ENCODE measurements around the gene RBM47. TPM values are rescaled to one million over a fixed set of nuclear protein-coding genes. Genes with fewer than 3 reads are reported as not detected.

Gene RBM47
- total and polyA plus RNA-seq, 10 of the 15 experiments (the other 5 are each of a cell fraction or from before 2014, with no cell fraction given) = 7.9 to 45.0 (median 28.7) TPM

DNA sequence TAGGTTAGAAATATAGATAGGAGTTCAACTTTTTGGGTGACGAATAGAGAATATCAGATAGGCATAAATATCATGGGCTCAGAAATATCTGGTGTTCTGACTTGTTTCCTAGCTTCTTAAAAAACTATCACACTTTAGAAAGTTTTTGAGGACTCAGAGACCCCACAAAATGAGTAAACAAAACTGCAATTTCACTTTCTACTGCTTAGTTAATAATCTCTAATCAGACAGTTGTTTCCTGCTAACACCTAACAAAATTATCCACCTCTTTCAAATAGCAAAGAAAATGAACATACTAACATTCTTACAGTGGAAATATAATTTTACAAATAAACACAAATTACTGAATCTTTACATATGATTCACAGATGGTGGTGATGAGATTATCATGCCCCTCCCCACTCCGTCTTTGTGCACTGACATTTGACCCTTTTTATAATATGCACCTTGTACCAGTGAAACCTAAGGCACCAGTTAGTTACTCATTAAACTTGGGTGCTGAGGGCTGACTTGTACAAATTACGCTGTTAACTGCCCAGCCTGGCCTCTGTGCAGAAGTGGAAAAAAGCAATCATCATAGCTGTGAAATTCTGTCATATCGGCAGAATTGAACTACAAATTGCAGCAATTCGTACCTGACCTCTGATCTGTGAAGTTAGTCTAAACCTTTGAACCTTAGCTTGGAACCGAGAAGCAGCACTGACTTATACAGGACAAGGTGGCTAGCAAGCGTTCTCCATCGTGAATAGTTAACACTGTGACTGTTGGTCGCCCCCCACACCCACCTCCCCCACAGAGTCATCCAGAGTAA is 155.9 kb downstream of the RBM47 start (continued):
- TF ChIP-seq, protein P1, sequence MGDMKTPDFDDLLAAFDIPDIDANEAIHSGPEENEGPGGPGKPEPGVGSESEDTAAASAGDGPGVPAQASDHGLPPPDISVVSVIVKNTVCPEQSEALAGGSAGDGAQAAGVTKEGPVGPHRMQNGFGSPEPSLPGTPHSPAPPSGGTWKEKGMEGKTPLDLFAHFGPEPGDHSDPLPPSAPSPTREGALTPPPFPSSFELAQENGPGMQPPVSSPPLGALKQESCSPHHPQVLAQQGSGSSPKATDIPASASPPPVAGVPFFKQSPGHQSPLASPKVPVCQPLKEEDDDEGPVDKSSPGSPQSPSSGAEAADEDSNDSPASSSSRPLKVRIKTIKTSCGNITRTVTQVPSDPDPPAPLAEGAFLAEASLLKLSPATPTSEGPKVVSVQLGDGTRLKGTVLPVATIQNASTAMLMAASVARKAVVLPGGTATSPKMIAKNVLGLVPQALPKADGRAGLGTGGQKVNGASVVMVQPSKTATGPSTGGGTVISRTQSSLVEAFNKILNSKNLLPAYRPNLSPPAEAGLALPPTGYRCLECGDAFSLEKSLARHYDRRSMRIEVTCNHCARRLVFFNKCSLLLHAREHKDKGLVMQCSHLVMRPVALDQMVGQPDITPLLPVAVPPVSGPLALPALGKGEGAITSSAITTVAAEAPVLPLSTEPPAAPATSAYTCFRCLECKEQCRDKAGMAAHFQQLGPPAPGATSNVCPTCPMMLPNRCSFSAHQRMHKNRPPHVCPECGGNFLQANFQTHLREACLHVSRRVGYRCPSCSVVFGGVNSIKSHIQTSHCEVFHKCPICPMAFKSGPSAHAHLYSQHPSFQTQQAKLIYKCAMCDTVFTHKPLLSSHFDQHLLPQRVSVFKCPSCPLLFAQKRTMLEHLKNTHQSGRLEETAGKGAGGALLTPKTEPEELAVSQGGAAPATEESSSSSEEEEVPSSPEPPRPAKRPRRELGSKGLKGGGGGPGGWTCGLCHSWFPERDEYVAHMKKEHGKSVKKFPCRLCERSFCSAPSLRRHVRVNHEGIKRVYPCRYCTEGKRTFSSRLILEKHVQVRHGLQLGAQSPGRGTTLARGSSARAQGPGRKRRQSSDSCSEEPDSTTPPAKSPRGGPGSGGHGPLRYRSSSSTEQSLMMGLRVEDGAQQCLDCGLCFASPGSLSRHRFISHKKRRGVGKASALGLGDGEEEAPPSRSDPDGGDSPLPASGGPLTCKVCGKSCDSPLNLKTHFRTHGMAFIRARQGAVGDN (IDR thresholded peaks at IDR 0.05) = peak; percentile 53
- TF ChIP-seq, protein P2, sequence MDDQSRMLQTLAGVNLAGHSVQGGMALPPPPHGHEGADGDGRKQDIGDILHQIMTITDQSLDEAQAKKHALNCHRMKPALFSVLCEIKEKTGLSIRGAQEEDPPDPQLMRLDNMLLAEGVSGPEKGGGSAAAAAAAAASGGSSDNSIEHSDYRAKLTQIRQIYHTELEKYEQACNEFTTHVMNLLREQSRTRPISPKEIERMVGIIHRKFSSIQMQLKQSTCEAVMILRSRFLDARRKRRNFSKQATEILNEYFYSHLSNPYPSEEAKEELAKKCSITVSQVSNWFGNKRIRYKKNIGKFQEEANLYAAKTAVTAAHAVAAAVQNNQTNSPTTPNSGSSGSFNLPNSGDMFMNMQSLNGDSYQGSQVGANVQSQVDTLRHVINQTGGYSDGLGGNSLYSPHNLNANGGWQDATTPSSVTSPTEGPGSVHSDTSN (IDR thresholded peaks at IDR 0.05; ENCODE audit: insufficient replicate concordance, low read depth, low read length) = no peak
- TF ChIP-seq IKZF2 (IDR thresholded peaks at IDR 0.05) = peak; percentile 51 to 68; a peak in 2 of 4 replicates
- no peak for TF ChIP-seq POLR2A (IDR thresholded peaks at IDR 0.05; ENCODE audit: low read depth, low read length)
- TF ChIP-seq JUNB (IDR thresholded peaks at IDR 0.05) = no peak
- TF ChIP-seq MTA2 (IDR thresholded peaks at IDR 0.05; ENCODE audit: low read depth) = peak; percentile 92
- TF ChIP-seq, protein P3, sequence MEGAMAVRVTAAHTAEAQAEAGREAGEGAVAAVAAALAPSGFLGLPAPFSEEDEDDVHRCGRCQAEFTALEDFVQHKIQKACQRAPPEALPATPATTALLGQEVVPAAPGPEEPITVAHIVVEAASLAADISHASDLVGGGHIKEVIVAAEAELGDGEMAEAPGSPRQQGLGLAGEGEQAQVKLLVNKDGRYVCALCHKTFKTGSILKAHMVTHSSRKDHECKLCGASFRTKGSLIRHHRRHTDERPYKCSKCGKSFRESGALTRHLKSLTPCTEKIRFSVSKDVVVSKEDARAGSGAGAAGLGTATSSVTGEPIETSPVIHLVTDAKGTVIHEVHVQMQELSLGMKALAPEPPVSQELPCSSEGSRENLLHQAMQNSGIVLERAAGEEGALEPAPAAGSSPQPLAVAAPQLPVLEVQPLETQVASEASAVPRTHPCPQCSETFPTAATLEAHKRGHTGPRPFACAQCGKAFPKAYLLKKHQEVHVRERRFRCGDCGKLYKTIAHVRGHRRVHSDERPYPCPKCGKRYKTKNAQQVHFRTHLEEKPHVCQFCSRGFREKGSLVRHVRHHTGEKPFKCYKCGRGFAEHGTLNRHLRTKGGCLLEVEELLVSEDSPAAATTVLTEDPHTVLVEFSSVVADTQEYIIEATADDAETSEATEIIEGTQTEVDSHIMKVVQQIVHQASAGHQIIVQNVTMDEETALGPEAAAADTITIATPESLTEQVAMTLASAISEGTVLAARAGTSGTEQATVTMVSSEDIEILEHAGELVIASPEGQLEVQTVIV (IDR thresholded peaks at IDR 0.05; ENCODE audit: borderline replicate concordance, partially characterized antibody) = peak; percentile 80
- no peak for TF ChIP-seq BCL11A (IDR thresholded peaks at IDR 0.05; ENCODE audit: low read depth, low read length)
- no peak for TF ChIP-seq EZH2 (IDR thresholded peaks at IDR 0.05; ENCODE audit: borderline replicate concordance, control insufficient read depth, low read depth, low read length)
- TF ChIP-seq PAX8 (IDR thresholded peaks at IDR 0.05) = peak; percentile 55; the same call in 1 of the 2 replicates
- TF ChIP-seq EP300 (IDR thresholded peaks at IDR 0.05; ENCODE audit: borderline replicate concordance in 1 of 2, control insufficient read depth in 1 of 2, low read depth in 2 of 2, low read length in 2 of 2) = 0 out of 4 replicates have a peak, but pooled peaks of 1 of the 2 experiments have one; percentile 52
- peak; percentile 78 for TF ChIP-seq NBN (IDR thresholded peaks at IDR 0.05)
- no peak for TF ChIP-seq RAD51 (IDR thresholded peaks at IDR 0.05)
- no peak for TF ChIP-seq RAD21 (IDR thresholded peaks at IDR 0.05; ENCODE audit: insufficient read depth, low read depth, low read length)
- no peak for TF ChIP-seq RCOR1 (conservative IDR thresholded peaks at IDR 0.05; ENCODE audit: low read depth, low read length)
- TF ChIP-seq IKZF1 (conservative IDR thresholded peaks at IDR 0.05) = peak; percentile 58
- TF ChIP-seq BHLHE40 (IDR thresholded peaks at IDR 0.05; ENCODE audit: borderline replicate concordance in 1 of 2, low read depth in 2 of 2, low read length in 1 of 2) = peak in 1 of 2 experiments; percentile 38; a peak in 1 of 4 replicates
- no peak for TF ChIP-seq SPI1 (IDR thresholded peaks at IDR 0.05; ENCODE audit: borderline replicate concordance, insufficient read depth, low read depth, low read length)
- peak; percentile 53; the same call in 1 of the 2 replicates for TF ChIP-seq HDGF (IDR thresholded peaks at IDR 0.05)
- TF ChIP-seq, protein P4, sequence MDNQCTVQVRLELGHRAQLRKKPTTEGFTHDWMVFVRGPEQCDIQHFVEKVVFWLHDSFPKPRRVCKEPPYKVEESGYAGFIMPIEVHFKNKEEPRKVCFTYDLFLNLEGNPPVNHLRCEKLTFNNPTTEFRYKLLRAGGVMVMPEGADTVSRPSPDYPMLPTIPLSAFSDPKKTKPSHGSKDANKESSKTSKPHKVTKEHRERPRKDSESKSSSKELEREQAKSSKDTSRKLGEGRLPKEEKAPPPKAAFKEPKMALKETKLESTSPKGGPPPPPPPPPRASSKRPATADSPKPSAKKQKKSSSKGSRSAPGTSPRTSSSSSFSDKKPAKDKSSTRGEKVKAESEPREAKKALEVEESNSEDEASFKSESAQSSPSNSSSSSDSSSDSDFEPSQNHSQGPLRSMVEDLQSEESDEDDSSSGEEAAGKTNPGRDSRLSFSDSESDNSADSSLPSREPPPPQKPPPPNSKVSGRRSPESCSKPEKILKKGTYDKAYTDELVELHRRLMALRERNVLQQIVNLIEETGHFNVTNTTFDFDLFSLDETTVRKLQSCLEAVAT (IDR thresholded peaks at IDR 0.05) = peak; percentile 77
- TF ChIP-seq ATF7 (IDR thresholded peaks at IDR 0.05; ENCODE audit: low read depth) = peak; percentile 91

Measured in GM12878 (cell line).